ENCODE results near the gene ABCB11.

DNA sequence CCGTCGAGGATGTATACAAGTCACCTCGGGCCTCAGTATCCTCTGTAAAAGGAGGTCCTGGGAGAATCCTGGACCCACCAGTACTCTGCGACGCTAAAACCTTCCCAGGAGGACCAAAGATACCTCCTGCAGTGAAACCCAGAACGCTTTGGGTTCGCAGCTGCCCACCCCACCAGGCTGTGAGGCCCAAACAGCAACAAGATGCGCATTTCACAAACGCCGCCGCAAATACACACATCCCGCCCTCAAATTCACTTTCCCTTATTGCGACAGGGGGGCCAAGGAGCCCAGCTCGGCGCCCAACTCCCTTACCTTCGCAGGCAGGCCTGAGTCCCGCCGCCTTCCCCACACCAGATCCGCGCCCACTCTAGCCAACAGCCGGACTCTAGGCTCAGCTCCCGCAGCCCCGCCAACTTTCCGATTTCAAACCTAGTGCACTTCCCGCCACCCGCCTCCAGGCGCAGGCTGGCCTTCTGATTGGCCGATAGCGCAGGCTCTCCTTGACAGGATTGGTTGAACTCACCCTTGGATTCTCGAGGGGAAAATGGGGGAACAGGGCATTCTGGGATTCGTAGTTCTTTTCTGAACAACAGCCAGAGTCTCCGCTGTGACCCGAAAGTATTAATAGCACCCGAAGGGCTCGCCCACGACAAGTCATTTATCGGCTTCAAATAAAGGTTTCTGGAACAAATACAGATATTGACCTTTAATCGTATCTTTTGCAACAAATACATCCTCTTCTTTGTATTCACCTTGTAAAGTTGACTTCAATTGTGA is 140.9 kb downstream of the ABCB11 start, which contains the start of gene SPC25:
- TF ChIP-seq HDGF (IDR thresholded peaks at IDR 0.05; ENCODE audit: borderline replicate concordance) (no peak), BHLHE40 (IDR thresholded peaks at IDR 0.05; ENCODE audit: borderline replicate concordance) (no peak), TARDBP (IDR thresholded peaks at IDR 0.05) (no peak), ELF4 (IDR thresholded peaks at IDR 0.05) (peak; percentile 49; the same call in 1 of the 2 replicates)
- TF ChIP-seq, protein P1, sequence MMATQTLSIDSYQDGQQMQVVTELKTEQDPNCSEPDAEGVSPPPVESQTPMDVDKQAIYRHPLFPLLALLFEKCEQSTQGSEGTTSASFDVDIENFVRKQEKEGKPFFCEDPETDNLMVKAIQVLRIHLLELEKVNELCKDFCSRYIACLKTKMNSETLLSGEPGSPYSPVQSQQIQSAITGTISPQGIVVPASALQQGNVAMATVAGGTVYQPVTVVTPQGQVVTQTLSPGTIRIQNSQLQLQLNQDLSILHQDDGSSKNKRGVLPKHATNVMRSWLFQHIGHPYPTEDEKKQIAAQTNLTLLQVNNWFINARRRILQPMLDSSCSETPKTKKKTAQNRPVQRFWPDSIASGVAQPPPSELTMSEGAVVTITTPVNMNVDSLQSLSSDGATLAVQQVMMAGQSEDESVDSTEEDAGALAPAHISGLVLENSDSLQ (IDR thresholded peaks at IDR 0.05): no peak

All from HEK293T (cell line).